ENCODE data around the gene PDC. TPM values are rescaled to one million over a fixed set of nuclear protein-coding genes. Genes with fewer than 3 reads are reported as not detected.

PDC gene
- polyA plus RNA-seq, 1 of the 3 experiments (the other 2 are of a cell fraction), result not detected

DNA sequence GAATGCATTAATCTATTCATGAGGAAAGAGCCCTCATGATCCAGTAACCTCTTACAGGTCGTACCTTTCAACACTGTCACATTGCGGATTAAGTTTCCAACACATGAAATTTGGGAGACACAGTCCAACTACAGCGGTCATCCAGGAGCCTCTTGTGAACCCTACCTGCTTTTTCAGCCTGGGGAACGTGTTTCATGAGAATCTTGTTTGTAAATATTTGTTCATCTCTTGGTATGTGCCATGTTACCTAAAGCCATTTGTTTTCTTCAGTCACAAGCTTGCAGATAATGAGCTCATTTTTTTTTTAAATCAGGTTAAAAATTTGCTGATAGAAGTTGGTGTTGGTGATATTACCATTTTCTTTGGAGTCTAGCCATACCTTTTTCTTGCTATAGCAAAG lies 37.2 kb upstream of the PDC start:
- H3K9me3 ChIP-seq, result no peaks in the 10 kb centered on the region; the same call in 1 of the 2 replicates
- H3K4me2 ChIP-seq, result no peak overlapping the region
- H3K79me2 ChIP-seq (ENCODE audit: insufficient read depth), result no peaks in the 10 kb centered on the region
- CTCF ChIA-PET, result interaction anchor here (1.4 kb wide), 1 partner anchor 15 kb away, joined by 3 read pairs; no protein-coding TSS in a partner anchor
- H3K4me3 ChIP-seq (ENCODE audit: low read depth in 2 of 2, low read length in 1 of 2), result no peak overlapping the region
- no peak overlapping the region for H2AFZ ChIP-seq (ENCODE audit: low read depth)
- no peaks in the 10 kb centered on the region for H3K27me3 ChIP-seq (ENCODE audit: insufficient read depth)
- TF ChIP-seq JUND (IDR thresholded peaks at IDR 0.05) (no peak), RFX5 (IDR thresholded peaks at IDR 0.05; ENCODE audit: low read length) (no peak), NFIC (IDR thresholded peaks at IDR 0.05; ENCODE audit: borderline replicate concordance) (no peak), FOXJ3 (CRISPR knock-in tag; IDR thresholded peaks at IDR 0.05) (no peak), SIN3A (IDR thresholded peaks at IDR 0.05; ENCODE audit: borderline replicate concordance, low read depth, low read length) (no peak), USF2 (IDR thresholded peaks at IDR 0.05; ENCODE audit: borderline replicate concordance, low read depth, low read length) (no peak), POLR2AphosphoS5 (IDR thresholded peaks at IDR 0.05; ENCODE audit: low read depth, low read length) (no peak), CHD2 (IDR thresholded peaks at IDR 0.05; ENCODE audit: low read length, partially characterized antibody) (no peak), YY1 (IDR thresholded peaks at IDR 0.05; ENCODE audit: low read depth) (no peak), ELF1 (IDR thresholded peaks at IDR 0.05) (no peak), TCF12 (IDR thresholded peaks at IDR 0.05) (no peak)
- TF ChIP-seq, protein P1, sequence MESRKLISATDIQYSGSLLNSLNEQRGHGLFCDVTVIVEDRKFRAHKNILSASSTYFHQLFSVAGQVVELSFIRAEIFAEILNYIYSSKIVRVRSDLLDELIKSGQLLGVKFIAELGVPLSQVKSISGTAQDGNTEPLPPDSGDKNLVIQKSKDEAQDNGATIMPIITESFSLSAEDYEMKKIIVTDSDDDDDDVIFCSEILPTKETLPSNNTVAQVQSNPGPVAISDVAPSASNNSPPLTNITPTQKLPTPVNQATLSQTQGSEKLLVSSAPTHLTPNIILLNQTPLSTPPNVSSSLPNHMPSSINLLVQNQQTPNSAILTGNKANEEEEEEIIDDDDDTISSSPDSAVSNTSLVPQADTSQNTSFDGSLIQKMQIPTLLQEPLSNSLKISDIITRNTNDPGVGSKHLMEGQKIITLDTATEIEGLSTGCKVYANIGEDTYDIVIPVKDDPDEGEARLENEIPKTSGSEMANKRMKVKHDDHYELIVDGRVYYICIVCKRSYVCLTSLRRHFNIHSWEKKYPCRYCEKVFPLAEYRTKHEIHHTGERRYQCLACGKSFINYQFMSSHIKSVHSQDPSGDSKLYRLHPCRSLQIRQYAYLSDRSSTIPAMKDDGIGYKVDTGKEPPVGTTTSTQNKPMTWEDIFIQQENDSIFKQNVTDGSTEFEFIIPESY (IDR thresholded peaks at IDR 0.05; ENCODE audit: borderline replicate concordance, low read depth), result no peak
- TF ChIP-seq, protein P2, sequence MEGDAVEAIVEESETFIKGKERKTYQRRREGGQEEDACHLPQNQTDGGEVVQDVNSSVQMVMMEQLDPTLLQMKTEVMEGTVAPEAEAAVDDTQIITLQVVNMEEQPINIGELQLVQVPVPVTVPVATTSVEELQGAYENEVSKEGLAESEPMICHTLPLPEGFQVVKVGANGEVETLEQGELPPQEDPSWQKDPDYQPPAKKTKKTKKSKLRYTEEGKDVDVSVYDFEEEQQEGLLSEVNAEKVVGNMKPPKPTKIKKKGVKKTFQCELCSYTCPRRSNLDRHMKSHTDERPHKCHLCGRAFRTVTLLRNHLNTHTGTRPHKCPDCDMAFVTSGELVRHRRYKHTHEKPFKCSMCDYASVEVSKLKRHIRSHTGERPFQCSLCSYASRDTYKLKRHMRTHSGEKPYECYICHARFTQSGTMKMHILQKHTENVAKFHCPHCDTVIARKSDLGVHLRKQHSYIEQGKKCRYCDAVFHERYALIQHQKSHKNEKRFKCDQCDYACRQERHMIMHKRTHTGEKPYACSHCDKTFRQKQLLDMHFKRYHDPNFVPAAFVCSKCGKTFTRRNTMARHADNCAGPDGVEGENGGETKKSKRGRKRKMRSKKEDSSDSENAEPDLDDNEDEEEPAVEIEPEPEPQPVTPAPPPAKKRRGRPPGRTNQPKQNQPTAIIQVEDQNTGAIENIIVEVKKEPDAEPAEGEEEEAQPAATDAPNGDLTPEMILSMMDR (IDR thresholded peaks at IDR 0.05), result no peak
- TF ChIP-seq, protein P3, sequence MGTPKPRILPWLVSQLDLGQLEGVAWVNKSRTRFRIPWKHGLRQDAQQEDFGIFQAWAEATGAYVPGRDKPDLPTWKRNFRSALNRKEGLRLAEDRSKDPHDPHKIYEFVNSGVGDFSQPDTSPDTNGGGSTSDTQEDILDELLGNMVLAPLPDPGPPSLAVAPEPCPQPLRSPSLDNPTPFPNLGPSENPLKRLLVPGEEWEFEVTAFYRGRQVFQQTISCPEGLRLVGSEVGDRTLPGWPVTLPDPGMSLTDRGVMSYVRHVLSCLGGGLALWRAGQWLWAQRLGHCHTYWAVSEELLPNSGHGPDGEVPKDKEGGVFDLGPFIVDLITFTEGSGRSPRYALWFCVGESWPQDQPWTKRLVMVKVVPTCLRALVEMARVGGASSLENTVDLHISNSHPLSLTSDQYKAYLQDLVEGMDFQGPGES (IDR thresholded peaks at IDR 0.05; ENCODE audit: low read depth, low read length), result no peak
- TF ChIP-seq, protein P4, sequence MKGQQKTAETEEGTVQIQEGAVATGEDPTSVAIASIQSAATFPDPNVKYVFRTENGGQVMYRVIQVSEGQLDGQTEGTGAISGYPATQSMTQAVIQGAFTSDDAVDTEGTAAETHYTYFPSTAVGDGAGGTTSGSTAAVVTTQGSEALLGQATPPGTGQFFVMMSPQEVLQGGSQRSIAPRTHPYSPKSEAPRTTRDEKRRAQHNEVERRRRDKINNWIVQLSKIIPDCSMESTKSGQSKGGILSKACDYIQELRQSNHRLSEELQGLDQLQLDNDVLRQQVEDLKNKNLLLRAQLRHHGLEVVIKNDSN (IDR thresholded peaks at IDR 0.05; ENCODE audit: borderline replicate concordance, low read depth), result no peak
- TF ChIP-seq, protein P5, sequence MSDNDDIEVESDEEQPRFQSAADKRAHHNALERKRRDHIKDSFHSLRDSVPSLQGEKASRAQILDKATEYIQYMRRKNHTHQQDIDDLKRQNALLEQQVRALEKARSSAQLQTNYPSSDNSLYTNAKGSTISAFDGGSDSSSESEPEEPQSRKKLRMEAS (IDR thresholded peaks at IDR 0.05; ENCODE audit: low read depth), result no peak
- 94% methylated on average over 4 of the region's 4 CpGs for WGBS (ENCODE audit: low lambda C conversion rate)
- POLR2A ChIA-PET, result no interaction called here
- H3F3A ChIP-seq (replicated peaks; ENCODE audit: insufficient read depth), result peaks cover 25% of the 10 kb centered on the region
- H3K4me1 ChIP-seq (ENCODE audit: control insufficient read depth in 1 of 2, insufficient read depth in 2 of 2, low read depth in 1 of 2, low read length in 1 of 2), result peaks cover 7 to 34% of the 10 kb centered on the region in 2 experiments
- H4K20me1 ChIP-seq (ENCODE audit: insufficient read depth), result no peaks in the 10 kb centered on the region
- H3K9me2 ChIP-seq, result no peaks in the 10 kb centered on the region
- DNase-seq, result no peak
- no peaks in the 10 kb centered on the region for H3K36me3 ChIP-seq (replicated peaks in 1 of 2; ENCODE audit: control insufficient read depth in 1 of 2, insufficient read depth in 2 of 2, low read length in 1 of 2)
- H3K9ac ChIP-seq, result no peak overlapping the region; the same call in 1 of the 2 replicates
- H3K27ac ChIP-seq (ENCODE audit: low read depth in 2 of 2, low read length in 1 of 2), result peak overlapping the region in 1 of 2 experiments; percentile 73; a peak in 3 of 4 replicates

Measured in SK-N-SH (cell line).